K562 (cell line): Measurements from ENCODE around the gene LY6G6C. TPM values are rescaled to one million over a fixed set of nuclear protein-coding genes. Genes with fewer than 3 reads are reported as not detected.

Experiments used
- E2F3 ChIP-seq: fragments of 250-450 bp; sonication (Bioruptor Pico); IDR thresholded peaks from 2 replicates; pipeline ENCODE4 v1.4.0; 2020; ENCODE audit warnings: mild to moderate bottlenecking
- ELF1 ChIP-seq: fragments of 200-800 bp; sonication (Bioruptor generic); IDR thresholded peaks from 2 replicates; pipeline ENCODE4 v1.6.1; 2016; ENCODE audit warnings: missing genetic modification characterization, missing compliant biosample characterization
- HNRNPUL1 ChIP-seq: fragments of 200-400 bp; formaldehyde crosslinking; IDR thresholded peaks from 2 replicates; pipeline ENCODE4 v1.6.1; 2017; ENCODE audit warnings: low read length
- MNT ChIP-seq, 2 experiments: fragments of 450-650 bp; conservative IDR thresholded peaks; 2 replicates each; pipeline ENCODE4 v1.6.1; 2017; ENCODE audit warnings: mild to moderate bottlenecking in 2 of 2, moderate library complexity in 2 of 2
- MYNN ChIP-seq, 2 experiments: sonication (generic); formaldehyde crosslinking in 1 of 2; IDR thresholded peaks; 2 replicates each; pipeline versions ENCODE4 v1.5.0 to v1.6.1; 2016 to 2020; ENCODE audit warnings: antibody characterized with exemption in 1 of 2, missing genetic modification reagents in 1 of 2
- ZBTB40 ChIP-seq, 2 experiments: fragments of 450-650 bp in 1 of 2; sonication (generic) in 1 of 2; formaldehyde crosslinking in 1 of 2; IDR thresholded peaks; 2 replicates each; pipeline versions ENCODE4 v1.7.1 to v1.9.0; 2016 to 2022; ENCODE audit warnings: inconsistent platforms in 1 of 2, mild to moderate bottlenecking in 1 of 2, missing genetic modification reagents in 1 of 2
- ZC3H4 ChIP-seq: sonication (generic); formaldehyde crosslinking; IDR thresholded peaks from 2 replicates; pipeline ENCODE4 v1.9.0; 2021; ENCODE audit warnings: missing genetic modification reagents, borderline replicate concordance
- ZFPM2 ChIP-seq: fragments of 250-450 bp; sonication (Bioruptor Pico); IDR thresholded peaks from 2 replicates; pipeline ENCODE4 v1.5.1; 2022; ENCODE audit warnings: mild to moderate bottlenecking
- ZNF586 ChIP-seq: fragments of 450-650 bp; formaldehyde crosslinking; conservative IDR thresholded peaks from 2 replicates; pipeline ENCODE4 v1.4.0; 2020; ENCODE audit warnings: mild to moderate bottlenecking, moderate library complexity
- ZNF639 ChIP-seq, 2 experiments: fragments of 200-800 bp in 1 of 2; sonication (Bioruptor generic) in 1 of 2; sonication (generic) in 1 of 2; formaldehyde crosslinking in 1 of 2; IDR thresholded peaks in 1 of 2; conservative IDR thresholded peaks in 1 of 2; 2 replicates each; pipeline versions ENCODE4 v1.5.0 to v1.6.1; 2016 to 2020; ENCODE audit warnings: missing compliant biosample characterization in 1 of 2, missing genetic modification characterization in 1 of 2, missing genetic modification reagents in 1 of 2
- ZNF655 ChIP-seq: fragments of 250-450 bp; sonication (Bioruptor Pico); IDR thresholded peaks from 2 replicates; pipeline ENCODE4 v1.5.0; 2021
- polyA plus RNA-seq, 8 experiments: library from polyadenylated mRNA; depleted of rRNA in 4 of 8; stranded (reverse) in 5 of 8; unstranded in 3 of 8; fragments of >200 nt; fragmentation: Nextera tagmentation in 2 of 8; fragmentation: Illumina TruSeq in 1 of 8; extraction: Ambion mirVana in 2 of 8; extraction: Trizol in 1 of 8; gene quantifications; 2 replicates each; pipeline versions ENCODE4 v1.2.1 to v1.2.3, GENCODE V29; 2011 to 2014; ENCODE audit warnings: inconsistent platforms in 1 of 8, missing spikeins in 1 of 8
- total RNA-seq, 7 experiments: library from RNA; depleted of rRNA in 6 of 7; stranded (reverse); fragments of >200 nt in 6 of 7; fragmentation: Illumina TruSeq in 2 of 7; extraction: Trizol in 2 of 7; gene quantifications; 2 replicates each; pipeline versions ENCODE4 v1.2.1 to v1.2.3, GENCODE V29; 2011 to 2021; ENCODE audit warnings: low replicate concordance in 1 of 7

The LY6G6C gene
- total and polyA plus RNA-seq, 9 of the 15 experiments (the other 6 are each of a cell fraction or from before 2014, with no cell fraction given), result 0.06 to 0.20 TPM; not detected in 7

DNA sequence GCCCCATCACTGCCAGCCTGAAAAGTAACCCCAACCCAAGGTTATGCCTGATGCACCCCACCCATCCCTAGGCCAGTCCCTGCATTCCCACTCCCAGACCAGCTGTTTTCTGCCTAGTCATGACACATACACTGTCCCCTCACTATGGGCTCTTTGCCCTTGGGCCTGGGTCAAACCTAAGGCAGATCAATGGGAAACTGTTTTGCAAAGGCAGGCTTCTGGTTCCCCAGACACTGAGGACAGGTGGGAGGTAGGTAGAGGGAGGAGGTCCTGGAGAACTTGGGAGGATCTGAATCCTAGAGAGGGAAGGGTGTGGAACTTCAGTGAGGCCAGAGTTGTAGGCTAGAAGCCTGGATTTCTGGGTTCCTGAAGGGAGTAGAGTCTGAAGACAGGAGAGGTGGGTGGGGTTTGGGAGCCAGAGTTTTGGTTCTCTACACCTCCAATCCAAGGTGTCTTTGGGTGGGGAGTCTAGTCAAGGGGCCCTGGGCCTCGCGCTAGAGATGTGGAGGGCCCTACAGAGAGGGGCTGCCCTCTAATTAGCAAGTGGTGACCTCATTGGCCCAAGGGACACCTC is 12.8 kb upstream of the LY6G6C start (continued):
- TF ChIP-seq ZBTB40 (IDR thresholded peaks at IDR 0.05) (no peak), ZBTB40 (CRISPR knock-in tag; IDR thresholded peaks at IDR 0.05) (no peak), MYNN (IDR thresholded peaks at IDR 0.05) (no peak), MYNN (CRISPR knock-in tag; IDR thresholded peaks at IDR 0.05) (no peak), ZNF655 (CRISPR knock-in tag) (no peak), ZFPM2 (no peak), ZNF586 (0 out of 2 replicates have a peak, but pooled peaks have one; percentile 5), ZNF639 (CRISPR knock-in tag; conservative IDR thresholded peaks at IDR 0.05 in 1 of 2, IDR thresholded peaks at IDR 0.05 in 1 of 2) (no peak), E2F3 (no peak), MNT (conservative IDR thresholded peaks at IDR 0.05) (no peak), ELF1 (no peak), ZC3H4 (no peak), HNRNPUL1 (0 out of 2 replicates have a peak, but pooled peaks have one; percentile 28)
